GM21786 (cell line): ENCODE data around the gene HNRNPA3.

Experiments
- ATAC-seq: cut with Tn5 transposase; IDR thresholded peaks from one replicate; pipeline ENCODE4 v1.9.1; 2021; ENCODE audit not compliant: unreplicated experiment

Gene HNRNPA3

DNA sequence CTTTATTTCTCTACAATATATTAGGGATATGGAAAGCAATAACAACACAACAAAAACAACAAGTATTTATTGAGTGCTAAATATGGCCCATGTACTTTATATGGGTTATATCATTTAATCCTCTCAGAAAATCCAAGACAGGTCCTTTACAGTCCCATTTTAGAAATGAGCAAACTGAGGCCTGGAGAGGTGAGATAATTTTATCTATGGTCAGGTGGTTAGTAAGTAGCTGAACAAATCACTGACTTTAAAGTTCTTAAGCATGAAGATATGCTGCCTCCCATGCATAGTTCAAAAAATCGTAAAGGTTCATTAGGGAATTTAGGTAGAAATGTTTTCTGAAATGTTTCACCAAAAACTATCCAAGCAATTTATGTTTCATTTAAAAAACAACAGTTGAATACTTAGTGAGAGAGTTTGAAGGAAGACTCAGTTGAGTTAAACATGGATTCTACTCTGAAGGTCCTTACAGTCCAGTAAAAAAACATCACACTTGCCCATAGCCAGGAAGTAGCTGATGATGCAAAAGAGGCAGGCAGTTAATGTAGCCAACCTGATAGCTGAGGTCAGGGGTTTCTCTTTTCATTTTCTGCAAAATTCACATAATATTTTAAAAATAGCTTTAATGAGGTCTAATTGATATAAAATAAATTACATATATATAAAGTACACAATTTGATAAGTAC lies 59.5 kb downstream of the HNRNPA3 start:
- ATAC-seq = peak; percentile 53

DNA sequence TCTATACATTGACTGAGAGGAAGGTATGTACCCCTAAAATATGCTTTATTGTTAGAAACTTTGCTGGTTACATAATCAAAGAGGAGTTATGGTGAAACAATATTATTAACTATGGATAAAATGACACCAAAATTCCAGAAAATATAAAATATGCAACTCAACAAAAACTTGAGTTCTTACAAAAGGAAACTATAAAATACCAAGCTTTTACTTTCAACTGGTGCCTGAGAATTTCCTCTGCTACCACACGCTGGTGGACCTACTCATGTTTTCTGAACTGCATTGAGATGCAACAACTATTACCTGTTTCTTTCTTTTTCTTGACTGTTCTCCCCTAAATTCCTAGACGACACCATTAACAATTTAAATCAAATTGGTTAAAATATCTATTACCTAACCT lies 60.2 kb downstream of the HNRNPA3 start:
- ATAC-seq = no peak

DNA sequence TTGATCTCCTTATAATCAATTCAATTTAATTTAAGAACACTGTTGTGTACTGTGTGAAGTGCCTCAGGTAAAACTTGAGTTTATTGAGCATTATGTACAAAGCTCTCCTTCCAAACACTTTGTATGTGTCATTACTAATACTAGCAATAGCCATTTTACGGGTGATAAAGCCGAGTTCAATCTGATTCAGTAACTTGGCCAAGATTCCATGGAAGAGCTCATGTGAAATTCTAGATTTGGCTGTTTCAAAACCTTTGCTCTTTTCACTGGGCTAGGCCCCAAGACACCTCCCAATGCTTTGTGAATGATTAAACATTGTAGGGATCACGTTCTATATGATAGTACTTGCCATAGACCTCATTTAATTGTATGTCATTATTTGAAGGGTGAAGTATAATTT lies 60.8 kb downstream of the HNRNPA3 start:
- ATAC-seq = no peak
